GM18909 (cell line): ENCODE results near the gene RARS1.
A peak's percentile ranks its signal among the peaks of the same experiment; 100 is the strongest.

Experiments
- ATAC-seq: cut with Tn5 transposase; IDR thresholded peaks from one replicate; pipeline ENCODE4 v1.9.1; 2021; ENCODE audit warnings: mild to moderate bottlenecking; ENCODE audit not compliant: unreplicated experiment, poor library complexity

The RARS1 gene

GRCh38 chr5:168486136-168486879, at the start of gene RARS1:
Gene RARS1, plus strand, starts transcription at chr5:168486471. Its CDS starts 28 bp downstream, at chr5:168486499.
- peak; percentile 90 for ATAC-seq

GRCh38 chr5:168438349-168438748, 47.9 kb upstream of the RARS1 start:
- ATAC-seq = no peak

- no peak for ATAC-seq
Observed at GRCh38 chr5:168443533-168443932, 42.7 kb upstream of the RARS1 start.

- ATAC-seq = no peak
Observed at GRCh38 chr5:168443950-168444700, 42.1 kb upstream of the RARS1 start.

GRCh38 chr5:168446983-168447619, 39.2 kb upstream of the RARS1 start:
- ATAC-seq = no peak

- no peak for ATAC-seq
Observed at GRCh38 chr5:168447808-168448207, 38.5 kb upstream of the RARS1 start.

- no peak for ATAC-seq
Observed at GRCh38 chr5:168449166-168449565, 37.1 kb upstream of the RARS1 start.

- ATAC-seq = no peak
Observed at GRCh38 chr5:168451565-168451964, 34.7 kb upstream of the RARS1 start.

- no peak for ATAC-seq
Observed at GRCh38 chr5:168455201-168455600, 31.1 kb upstream of the RARS1 start.

- ATAC-seq = no peak
Observed at GRCh38 chr5:168457542-168457941, 28.7 kb upstream of the RARS1 start.

GRCh38 chr5:168460606-168461005, 25.7 kb upstream of the RARS1 start:
- no peak for ATAC-seq

GRCh38 chr5:168463081-168463480, 23.2 kb upstream of the RARS1 start:
- ATAC-seq = no peak

GRCh38 chr5:168464214-168464613, 22.1 kb upstream of the RARS1 start:
- no peak for ATAC-seq

GRCh38 chr5:168464641-168465040, 21.6 kb upstream of the RARS1 start:
- no peak for ATAC-seq

- no peak for ATAC-seq
Observed at GRCh38 chr5:168467755-168468330, 18.4 kb upstream of the RARS1 start.

GRCh38 chr5:168468836-168469235, 17.4 kb upstream of the RARS1 start:
- ATAC-seq = no peak

- no peak for ATAC-seq
Observed at GRCh38 chr5:168469816-168470215, 16.5 kb upstream of the RARS1 start.

- ATAC-seq = no peak
Observed at GRCh38 chr5:168471785-168472184, 14.5 kb upstream of the RARS1 start.

- ATAC-seq = no peak
Observed at GRCh38 chr5:168472329-168472728, 13.9 kb upstream of the RARS1 start.

- ATAC-seq = no peak
Observed at GRCh38 chr5:168474319-168474718, 12.0 kb upstream of the RARS1 start.

- ATAC-seq = no peak
Observed at GRCh38 chr5:168477060-168477459, 9.2 kb upstream of the RARS1 start.
